CD8-positive, alpha-beta memory T cell (primary cell): ENCODE measurements around the gene AMBRA1. TPM values are rescaled to one million over a fixed set of nuclear protein-coding genes. Genes with fewer than 3 reads are reported as not detected.
"Not testable (repeated sequence)": the region's sequence is repeated elsewhere in the genome, so short reads cannot be mapped to it uniquely, and the experiment has no call there.

Source experiments
- CTCF ChIA-PET: fragments of 350-600 bp; sonication (Branson Sonifier 250); formaldehyde crosslinking; loops from one replicate; lab custom pipeline; 2021; ENCODE audit warnings: antibody characterized with exemption; lab: Charles Lee
- POLR2A ChIA-PET: fragments of 350-600 bp; sonication (Branson Sonifier 250); formaldehyde crosslinking; loops from one replicate; lab custom pipeline; 2021; ENCODE audit warnings: antibody characterized with exemption; lab: Charles Lee
- DNase-seq, 5 donors: peaks; one replicate each; pipeline versions ENCODE4 v3.0.0 to v3.0.0-alpha.2; 2020 to 2022; ENCODE audit warnings: mixed read lengths in 1 of 5
- H3K27ac ChIP-seq: one replicate; pipeline ENCODE4 v1.7.0; 2013; ENCODE audit warnings: low read depth, mild to moderate bottlenecking, low read length, moderate library complexity
- H3K27me3 ChIP-seq: 2 replicates; pipeline ENCODE4 v1.7.0; 2013; ENCODE audit warnings: low read length, mild to moderate bottlenecking; ENCODE audit not compliant: insufficient read depth, poor library complexity, severe bottlenecking
- H3K36me3 ChIP-seq: 2 replicates; pipeline ENCODE4 v1.7.0; 2013; ENCODE audit warnings: mild to moderate bottlenecking, low read length, moderate library complexity; ENCODE audit not compliant: insufficient read depth
- H3K4me1 ChIP-seq: 2 replicates; pipeline ENCODE4 v1.7.0; 2013; ENCODE audit warnings: mild to moderate bottlenecking, low read length, moderate library complexity; ENCODE audit not compliant: insufficient read depth
- H3K4me3 ChIP-seq: 2 replicates; pipeline ENCODE4 v1.7.0; 2013; ENCODE audit warnings: mild to moderate bottlenecking, low read length
- H3K9me3 ChIP-seq: 2 replicates; pipeline ENCODE4 v1.7.0; 2013; ENCODE audit warnings: mild to moderate bottlenecking, low read length
- H3K27ac Mint-ChIP-seq, 8 donors: one replicate each; pipeline ENCODE4 v1.8.0; 2020 to 2021; ENCODE audit warnings: mixed read lengths in 8 of 8, mild to moderate bottlenecking in 6 of 8, inconsistent platforms in 3 of 8, moderate library complexity in 3 of 8
- H3K27me3 Mint-ChIP-seq, 2 donors: one replicate each; pipeline ENCODE4 v1.8.0; 2020 to 2021; ENCODE audit warnings: mixed read lengths in 2 of 2, mild to moderate bottlenecking in 1 of 2, moderate library complexity in 1 of 2
- H3K36me3 Mint-ChIP-seq, 3 donors: one replicate each; pipeline ENCODE4 v1.8.0; 2020 to 2021; ENCODE audit warnings: mixed read lengths in 3 of 3, inconsistent platforms in 1 of 3, mild to moderate bottlenecking in 1 of 3
- H3K4me1 Mint-ChIP-seq, 3 donors: one replicate each; pipeline ENCODE4 v1.8.0; 2020 to 2021; ENCODE audit warnings: mixed read lengths in 3 of 3, inconsistent platforms in 1 of 3, mild to moderate bottlenecking in 1 of 3
- H3K4me3 Mint-ChIP-seq, 7 donors: one replicate each; pipeline ENCODE4 v1.8.0; 2020 to 2021; ENCODE audit warnings: mixed read lengths in 7 of 7, mild to moderate bottlenecking in 6 of 7, moderate library complexity in 4 of 7, inconsistent platforms in 2 of 7
- H3K9me3 Mint-ChIP-seq, 5 donors: one replicate each; pipeline ENCODE4 v1.8.0; 2020 to 2022; ENCODE audit warnings: mixed read lengths in 5 of 5, mild to moderate bottlenecking in 3 of 5, moderate library complexity in 2 of 5, inconsistent platforms in 1 of 5
- polyA plus RNA-seq: library from polyadenylated mRNA; unstranded; fragments of 300-500 nt; fragmentation: Illumina TruSeq; gene quantifications from one replicate; pipeline ENCODE4 v1.2.3, GENCODE V29; 2021
- total RNA-seq, 2 experiments: library from RNA; stranded (reverse); gene quantifications; one replicate each; pipeline ENCODE4 v1.2.3, GENCODE V29; 2021

Gene AMBRA1
- total and polyA plus RNA-seq, 3 experiments from 2014 or later = 13.6 to 33.3 (median 31.3) TPM

DNA sequence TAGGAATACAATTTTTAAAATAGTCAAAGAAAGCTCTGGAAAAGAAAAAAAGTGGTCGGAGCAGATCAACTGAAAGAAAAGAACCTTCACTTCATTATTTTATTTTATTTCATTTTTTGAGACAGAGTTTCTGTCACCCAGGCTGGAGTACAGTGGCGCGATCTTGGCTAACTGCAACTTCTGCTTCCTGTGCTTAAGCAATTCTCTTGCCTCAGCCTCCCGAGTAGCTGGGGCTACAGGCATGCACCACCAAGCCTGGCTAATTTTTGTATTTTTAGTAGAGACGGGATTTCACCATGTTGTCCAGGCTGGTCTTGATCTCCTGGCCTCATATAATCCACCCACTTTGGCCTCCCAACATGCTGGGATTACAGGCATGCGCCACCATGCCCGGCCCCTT is 74.9 kb downstream of the AMBRA1 start:
- peaks cover 0 to 22% (median 4%) of the 10 kb centered on the region in 3 donors for H3K36me3 Mint-ChIP-seq
- H3K27ac Mint-ChIP-seq = peak overlapping the region in 3 of 8 donors; percentile 42 to 54 (median 48)
- H3K4me1 ChIP-seq, H3K36me3 ChIP-seq, H3K27ac ChIP-seq, H3K4me3 Mint-ChIP-seq, H3K9me3 ChIP-seq, H3K27me3 Mint-ChIP-seq, H3K27me3 ChIP-seq, H3K4me3 ChIP-seq, POLR2A ChIA-PET, DNase-seq, H3K9me3 Mint-ChIP-seq: not testable (repeated sequence)
- CTCF ChIA-PET = interaction anchor here (1.4 to 3.2 kb wide), 2 partner anchors 10 to 22 kb away, joined by 3 to 15 read pairs; no protein-coding TSS in a partner anchor
- peaks cover 28 to 58% (median 47%) of the 10 kb centered on the region in 3 donors for H3K4me1 Mint-ChIP-seq

DNA sequence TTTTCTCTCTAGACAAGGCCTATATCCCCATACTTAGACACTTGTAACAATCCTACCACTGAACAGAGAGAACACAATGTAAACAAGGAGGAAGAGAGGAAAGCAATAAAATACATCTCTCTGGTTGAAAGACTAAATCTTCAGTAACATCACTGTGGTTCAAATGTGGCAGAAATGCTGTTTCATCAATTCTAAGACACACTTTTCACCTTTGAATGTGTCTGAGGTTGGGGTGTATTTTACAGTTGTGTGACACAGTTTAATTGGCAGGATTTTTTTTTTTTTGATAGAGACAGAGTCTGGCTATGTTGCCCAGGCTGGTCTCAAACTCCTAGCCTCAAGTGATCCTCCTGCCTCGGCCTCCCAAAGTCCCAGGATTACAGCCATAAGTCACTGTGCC is 79.5 kb downstream of the AMBRA1 start:
- ChIA-PET POLR2A (interaction anchor here (0.6 kb wide), 1 partner anchor 86 kb away, joined by 3 read pairs; no protein-coding TSS in a partner anchor), CTCF (no interaction called here)
- Histone ChIP-seq H3K4me1 (no peaks in the 10 kb centered on the region), H3K27me3 (no peaks in the 10 kb centered on the region), H3K36me3 (no peaks in the 10 kb centered on the region), H3K27ac (no peak overlapping the region), H3K9me3 (no peaks in the 10 kb centered on the region), H3K4me3 (no peak overlapping the region)
- H3K4me1 Mint-ChIP-seq = peaks cover 19 to 40% (median 28%) of the 10 kb centered on the region in 3 donors
- no peaks in the 10 kb centered on the region for H3K27me3 Mint-ChIP-seq
- no peak overlapping the region for H3K4me3 Mint-ChIP-seq
- H3K36me3 Mint-ChIP-seq = peaks cover 0 to 37% (median 2%) of the 10 kb centered on the region in 3 donors
- no peaks in the 10 kb centered on the region for H3K9me3 Mint-ChIP-seq
- DNase-seq = no peak
- peak overlapping the region in 2 of 8 donors; percentile 45 to 55 for H3K27ac Mint-ChIP-seq

DNA sequence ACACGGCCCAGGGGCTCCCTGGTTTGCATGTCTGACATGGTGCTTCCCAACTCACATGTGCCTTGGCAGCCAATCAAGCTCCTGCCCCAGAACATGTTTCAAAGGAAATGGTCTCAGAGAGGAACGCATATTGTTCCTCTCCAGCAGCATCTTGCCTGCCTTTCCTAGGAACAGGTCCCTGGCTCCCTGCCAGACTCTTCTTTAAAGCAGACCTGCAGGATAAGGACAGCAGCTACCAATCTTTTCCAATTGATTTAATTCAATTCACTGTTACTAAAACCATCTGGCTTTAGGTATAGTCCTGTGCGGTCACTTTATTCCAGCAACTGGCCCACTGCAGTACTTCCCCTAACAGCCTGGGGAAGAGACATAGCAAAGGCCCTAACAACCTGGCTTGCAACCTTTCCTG is 79.9 kb downstream of the AMBRA1 start:
- Histone ChIP-seq H3K27ac (no peak overlapping the region), H3K36me3 (no peaks in the 10 kb centered on the region), H3K9me3 (no peaks in the 10 kb centered on the region), H3K27me3 (no peaks in the 10 kb centered on the region), H3K4me1 (no peaks in the 10 kb centered on the region), H3K4me3 (no peak overlapping the region)
- no peak for DNase-seq
- Mint-ChIP-seq H3K4me1 (peaks cover 17 to 37% (median 24%) of the 10 kb centered on the region in 3 donors), H3K27me3 (no peaks in the 10 kb centered on the region), H3K36me3 (peaks cover 0 to 39% (median 2%) of the 10 kb centered on the region in 3 donors), H3K27ac (no peak overlapping the region), H3K9me3 (no peaks in the 10 kb centered on the region), H3K4me3 (no peak overlapping the region)
- ChIA-PET POLR2A (no interaction called here), CTCF (no interaction called here)

DNA sequence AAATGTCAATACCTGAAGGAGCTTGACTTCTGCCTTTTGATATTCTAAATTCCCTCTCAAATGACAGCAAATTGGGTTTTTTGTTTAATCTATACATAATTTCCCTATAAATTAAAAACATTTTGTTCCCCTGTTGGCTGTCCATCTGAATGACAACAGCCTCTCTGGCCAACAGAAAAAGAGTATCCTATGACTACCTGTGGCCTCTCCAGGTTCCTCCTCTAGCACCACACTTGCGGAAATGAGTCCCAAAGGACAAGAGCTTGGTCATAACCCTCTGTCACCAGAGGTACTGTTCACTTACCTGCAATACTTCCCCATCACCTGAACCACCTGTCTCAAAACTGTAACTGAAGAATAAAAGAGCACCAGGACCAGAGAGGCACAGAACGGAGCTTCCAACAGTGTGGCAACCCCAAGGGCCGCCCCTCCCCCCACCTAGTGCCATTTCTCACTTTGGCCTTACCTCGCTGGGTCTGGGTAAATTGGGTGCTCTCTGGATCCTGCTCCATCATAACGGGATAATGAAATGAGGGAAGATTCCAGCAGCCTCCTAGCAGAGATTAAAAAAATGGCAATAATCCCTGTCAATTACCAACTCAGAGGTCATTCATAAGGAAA is 81.5 kb downstream of the AMBRA1 start:
- Mint-ChIP-seq H3K9me3 (no peaks in the 10 kb centered on the region), H3K36me3 (peaks cover 0 to 51% (median 11%) of the 10 kb centered on the region in 3 donors), H3K4me1 (peaks cover 14 to 31% (median 20%) of the 10 kb centered on the region in 3 donors), H3K27ac (peak overlapping the region in 1 of 8 donors; percentile 43), H3K4me3 (no peak overlapping the region), H3K27me3 (no peaks in the 10 kb centered on the region)
- no peak for DNase-seq
- Histone ChIP-seq H3K4me1 (no peaks in the 10 kb centered on the region), H3K27ac (no peak overlapping the region), H3K4me3 (no peak overlapping the region), H3K9me3 (no peaks in the 10 kb centered on the region), H3K27me3 (no peaks in the 10 kb centered on the region), H3K36me3 (peaks cover 5% of the 10 kb centered on the region)
- ChIA-PET CTCF (no interaction called here), POLR2A (no interaction called here)

DNA sequence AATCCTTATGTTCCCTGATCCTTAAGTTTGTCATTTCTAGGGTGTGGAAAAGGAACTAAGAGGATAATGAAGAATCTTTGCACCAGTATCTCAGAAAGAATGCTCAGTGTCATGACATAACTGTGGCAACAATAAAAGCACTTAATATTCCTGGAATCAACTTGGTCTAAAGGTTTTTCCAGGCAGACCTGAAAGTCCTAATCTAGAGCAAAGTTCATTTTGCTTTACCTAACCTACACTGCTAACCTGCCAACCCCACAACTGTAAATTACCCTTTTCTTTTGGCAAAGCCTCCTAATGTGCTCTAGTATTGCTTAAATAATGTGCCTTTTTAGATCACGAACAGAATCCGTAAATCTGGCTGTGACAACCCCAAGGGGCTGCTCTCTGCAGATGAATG is 82.5 kb downstream of the AMBRA1 start:
- Mint-ChIP-seq H3K27ac (peak overlapping the region in 1 of 8 donors; percentile 10), H3K9me3 (no peaks in the 10 kb centered on the region), H3K36me3 (peaks cover 0 to 52% (median 16%) of the 10 kb centered on the region in 3 donors), H3K27me3 (no peaks in the 10 kb centered on the region), H3K4me1 (peaks cover 16 to 31% (median 24%) of the 10 kb centered on the region in 3 donors), H3K4me3 (no peak overlapping the region)
- Histone ChIP-seq H3K27ac (no peak overlapping the region), H3K9me3 (no peaks in the 10 kb centered on the region), H3K4me3 (no peak overlapping the region), H3K4me1 (no peaks in the 10 kb centered on the region), H3K36me3 (peaks cover 5% of the 10 kb centered on the region), H3K27me3 (no peaks in the 10 kb centered on the region)
- CTCF ChIA-PET = no interaction called here
- no peak for DNase-seq
- POLR2A ChIA-PET = no interaction called here

DNA sequence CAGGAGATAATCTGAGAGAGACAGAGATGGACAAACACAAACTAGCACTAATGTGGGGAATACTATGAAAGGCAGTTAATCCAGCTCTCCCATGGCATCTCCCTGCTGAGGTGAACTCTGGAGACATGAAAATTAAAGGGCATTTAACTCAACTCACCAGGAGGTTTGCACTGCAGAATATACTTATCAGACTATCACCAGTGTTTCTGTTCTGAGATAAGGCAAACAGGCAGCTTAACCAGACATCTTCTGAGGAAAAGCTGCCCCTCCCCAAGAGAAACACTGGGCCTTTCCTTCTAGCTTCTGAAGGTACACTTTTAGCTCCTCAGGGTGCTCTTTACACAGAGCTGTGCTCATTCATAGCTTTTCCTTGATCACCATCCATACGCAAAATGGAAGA is 85.5 kb downstream of the AMBRA1 start:
- Histone ChIP-seq H3K9me3 (no peaks in the 10 kb centered on the region), H3K36me3 (peaks cover 10% of the 10 kb centered on the region), H3K4me3 (no peak overlapping the region), H3K27me3 (no peaks in the 10 kb centered on the region), H3K4me1 (no peaks in the 10 kb centered on the region), H3K27ac (no peak overlapping the region)
- POLR2A ChIA-PET = no interaction called here
- H3K27ac Mint-ChIP-seq = peak overlapping the region in 1 of 8 donors; percentile 66
- no peak for DNase-seq
- no peaks in the 10 kb centered on the region for H3K9me3 Mint-ChIP-seq
- H3K4me1 Mint-ChIP-seq = peaks cover 9 to 22% (median 15%) of the 10 kb centered on the region in 3 donors
- H3K4me3 Mint-ChIP-seq = peak overlapping the region in 1 of 7 donors; percentile 80
- peaks cover 0 to 71% (median 20%) of the 10 kb centered on the region in 3 donors for H3K36me3 Mint-ChIP-seq
- CTCF ChIA-PET = interaction anchor here (1.0 to 1.5 kb wide), 2 partner anchors 19 to 22 kb away, joined by 5 to 6 read pairs; no protein-coding TSS in a partner anchor
- no peaks in the 10 kb centered on the region for H3K27me3 Mint-ChIP-seq

DNA sequence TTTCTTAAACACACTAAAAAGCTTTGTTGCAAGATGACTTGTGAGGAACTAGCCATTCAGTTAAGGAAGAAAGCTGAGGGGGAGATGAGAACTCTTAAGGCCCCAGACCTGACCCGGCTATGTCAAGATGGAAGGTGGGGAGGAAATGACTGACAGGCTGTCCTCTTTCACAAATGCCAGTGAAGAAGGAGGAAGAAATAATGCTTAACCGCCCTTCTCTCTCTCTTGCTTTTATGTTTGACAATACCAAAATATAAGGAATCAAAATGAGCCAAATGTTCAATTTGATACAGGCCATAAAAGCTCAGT is 87.4 kb downstream of the AMBRA1 start:
- peaks cover 4 to 20% (median 7%) of the 10 kb centered on the region in 3 donors for H3K4me1 Mint-ChIP-seq
- Histone ChIP-seq H3K27ac (no peak overlapping the region), H3K27me3 (no peaks in the 10 kb centered on the region), H3K4me3 (no peak overlapping the region), H3K4me1 (no peaks in the 10 kb centered on the region), H3K9me3 (no peaks in the 10 kb centered on the region), H3K36me3 (peaks cover 10% of the 10 kb centered on the region)
- no peaks in the 10 kb centered on the region for H3K9me3 Mint-ChIP-seq
- H3K27ac Mint-ChIP-seq = peak overlapping the region in 2 of 8 donors; percentile 6 to 43
- no peak for DNase-seq
- H3K27me3 Mint-ChIP-seq = no peaks in the 10 kb centered on the region
- H3K36me3 Mint-ChIP-seq = peaks cover 0 to 69% (median 18%) of the 10 kb centered on the region in 3 donors
- CTCF ChIA-PET = interaction anchor here (1.2 kb wide), 1 partner anchor 22 kb away, joined by 3 read pairs; no protein-coding TSS in a partner anchor
- no peak overlapping the region for H3K4me3 Mint-ChIP-seq
- POLR2A ChIA-PET = no interaction called here

DNA sequence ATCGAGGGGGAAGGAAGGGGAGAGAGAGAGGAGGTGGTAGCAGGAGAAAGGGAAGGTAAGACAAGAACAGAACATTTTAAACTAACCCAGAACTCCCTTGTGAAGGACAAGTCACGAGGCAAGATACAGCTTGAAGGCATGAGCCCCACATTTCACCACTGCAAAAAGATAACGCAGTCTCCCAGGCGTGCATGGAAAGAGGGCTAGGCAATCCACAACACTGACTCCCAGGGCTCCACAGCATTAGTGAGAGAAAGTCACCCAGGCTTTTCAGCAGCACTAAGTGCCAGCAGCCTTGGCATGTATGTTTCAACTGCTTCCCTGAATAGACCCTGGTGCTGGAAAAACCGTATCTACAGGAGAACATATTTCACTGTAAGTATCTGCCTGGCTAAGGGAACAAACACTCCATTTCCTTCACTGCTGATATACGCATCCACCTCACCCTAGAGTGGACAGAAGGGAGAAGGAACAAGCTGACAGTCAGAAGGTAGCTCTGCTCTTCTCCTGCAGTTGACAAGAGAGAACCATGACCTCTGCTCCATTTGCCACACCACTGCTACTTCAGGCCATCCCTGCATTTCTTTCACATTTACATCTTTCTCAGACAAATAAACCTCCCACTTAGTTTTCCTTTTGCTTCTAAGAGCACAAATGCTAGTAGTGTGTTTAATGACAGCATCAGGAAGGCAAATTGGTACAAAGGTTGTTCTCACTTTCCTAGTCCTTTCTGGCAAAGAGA is 87.9 kb downstream of the AMBRA1 start:
- no peak overlapping the region for H3K27ac ChIP-seq
- no peak for DNase-seq
- no peaks in the 10 kb centered on the region for H3K9me3 Mint-ChIP-seq
- no peak overlapping the region for H3K4me3 ChIP-seq
- ChIA-PET POLR2A (no interaction called here), CTCF (interaction anchor here (1.2 kb wide), 1 partner anchor 23 kb away, joined by 3 read pairs; no protein-coding TSS in a partner anchor)
- H3K27me3 ChIP-seq = no peaks in the 10 kb centered on the region
- no peaks in the 10 kb centered on the region for H3K4me1 ChIP-seq
- H3K27me3 Mint-ChIP-seq = no peaks in the 10 kb centered on the region
- H3K36me3 Mint-ChIP-seq = peaks cover 0 to 70% (median 18%) of the 10 kb centered on the region in 3 donors
- no peaks in the 10 kb centered on the region for H3K9me3 ChIP-seq
- no peak overlapping the region for H3K4me3 Mint-ChIP-seq
- H3K36me3 ChIP-seq = peaks cover 10% of the 10 kb centered on the region
- H3K4me1 Mint-ChIP-seq = peaks cover 3 to 15% (median 4%) of the 10 kb centered on the region in 3 donors
- H3K27ac Mint-ChIP-seq = peak overlapping the region in 5 of 8 donors; percentile 6 to 43 (median 28)
